ENCODE measurements around the gene SMG6.
"Not testable (repeated sequence)": the region's sequence is repeated elsewhere in the genome, so short reads cannot be mapped to it uniquely, and the experiment has no call there.

The SMG6 gene

GRCh38 chr17:2174468-2175293, 128.9 kb downstream of the SMG6 start:
- peak; percentile 10 for DNase-seq

- DNase-seq, result no peak
These were observed 129.6 kb downstream of the SMG6 start for GRCh38 chr17:2174014-2174413.

- no peak for DNase-seq
These were observed 130.6 kb downstream of the SMG6 start for GRCh38 chr17:2172999-2173398.

GRCh38 chr17:2172077-2172851, 131.3 kb downstream of the SMG6 start:
- DNase-seq, result no peak

GRCh38 chr17:2171702-2172076, 131.9 kb downstream of the SMG6 start:
- DNase-seq, result no peak

GRCh38 chr17:2170023-2170422, 133.6 kb downstream of the SMG6 start:
- DNase-seq, result no peak

- DNase-seq, result not testable (repeated sequence)
These were observed 137.9 kb downstream of the SMG6 start for GRCh38 chr17:2165723-2166122.

- no peak for DNase-seq
These were observed 145.2 kb downstream of the SMG6 start for GRCh38 chr17:2158396-2158780.

- no peak for DNase-seq
These were observed 145.8 kb downstream of the SMG6 start for GRCh38 chr17:2157675-2158395.

- no peak for DNase-seq
These were observed 146.5 kb downstream of the SMG6 start for GRCh38 chr17:2157081-2157480.

GRCh38 chr17:2156666-2157065, 146.9 kb downstream of the SMG6 start:
- DNase-seq, result no peak

GRCh38 chr17:2155573-2155972, 148.0 kb downstream of the SMG6 start:
- no peak for DNase-seq

GRCh38 chr17:2151358-2152033, 152.1 kb downstream of the SMG6 start:
- DNase-seq, result no peak

- DNase-seq, result no peak
These were observed 152.8 kb downstream of the SMG6 start for GRCh38 chr17:2150806-2151205.

- no peak for DNase-seq
These were observed 153.7 kb downstream of the SMG6 start for GRCh38 chr17:2149934-2150333.

GRCh38 chr17:2146132-2146871, 157.3 kb downstream of the SMG6 start:
- DNase-seq, result no peak

- no peak for DNase-seq
These were observed 158.9 kb downstream of the SMG6 start for GRCh38 chr17:2144701-2145100.

GRCh38 chr17:2143332-2143731, 160.3 kb downstream of the SMG6 start:
- DNase-seq, result no peak

GRCh38 chr17:2142682-2143081, 160.9 kb downstream of the SMG6 start:
- not testable (repeated sequence) for DNase-seq

- no peak for DNase-seq
These were observed 162.9 kb downstream of the SMG6 start for GRCh38 chr17:2140683-2141082.

- no peak for DNase-seq
These were observed 164.8 kb downstream of the SMG6 start for GRCh38 chr17:2138761-2139160.

GRCh38 chr17:2138318-2138717, 165.3 kb downstream of the SMG6 start:
- DNase-seq, result no peak
